Panc1 (cell line): ENCODE data around the gene PSRC1.

ENCODE experiments used
- POLR2AphosphoS5 ChIP-seq: IDR thresholded peaks from 2 replicates; pipeline ENCODE4 v1.6.1; 2012; ENCODE audit warnings: mild to moderate bottlenecking, low read depth, low read length, moderate library complexity
- SIN3A ChIP-seq: IDR thresholded peaks from 2 replicates; pipeline ENCODE4 v1.6.1; 2012; ENCODE audit warnings: low read depth, mild to moderate bottlenecking, low read length, moderate library complexity, borderline replicate concordance; ENCODE audit not compliant: insufficient read depth
- TF ChIP-seq, protein P1 (sequence below): fragments of 450-650 bp; IDR thresholded peaks from 2 replicates; pipeline ENCODE4 v1.5.1; 2017; ENCODE audit warnings: mild to moderate bottlenecking
- TF ChIP-seq, protein P2 (sequence below), 2 experiments: IDR thresholded peaks; 2 replicates each; pipeline ENCODE4 v1.6.1; 2011 to 2012; ENCODE audit warnings: low read depth in 2 of 2, control low read depth in 1 of 2, low read length in 1 of 2, mild to moderate bottlenecking in 1 of 2, moderate library complexity in 1 of 2; ENCODE audit not compliant: insufficient read depth in 1 of 2

DNA sequence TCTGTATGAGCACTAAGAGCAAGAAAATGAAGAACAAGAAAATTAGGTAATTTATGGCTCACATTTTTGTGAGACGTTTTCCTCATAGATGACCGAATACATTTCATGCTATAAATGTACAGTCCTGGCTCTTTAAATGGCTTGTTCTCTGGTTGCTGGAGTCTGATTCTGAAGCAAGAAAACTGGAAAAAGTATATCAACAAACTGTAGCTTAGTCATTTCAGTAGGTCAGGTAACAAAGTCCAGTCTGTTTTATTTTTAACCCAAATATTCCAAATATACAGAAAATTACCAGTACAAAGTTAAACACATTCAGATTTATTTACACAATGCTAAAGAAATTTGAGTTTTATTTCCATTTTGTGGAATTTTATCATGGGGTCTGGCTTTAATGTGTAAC, 26.4 kb upstream of the PSRC1 start:
- TF ChIP-seq POLR2AphosphoS5 (no peak), SIN3A (no peak)
- TF ChIP-seq, protein P1, sequence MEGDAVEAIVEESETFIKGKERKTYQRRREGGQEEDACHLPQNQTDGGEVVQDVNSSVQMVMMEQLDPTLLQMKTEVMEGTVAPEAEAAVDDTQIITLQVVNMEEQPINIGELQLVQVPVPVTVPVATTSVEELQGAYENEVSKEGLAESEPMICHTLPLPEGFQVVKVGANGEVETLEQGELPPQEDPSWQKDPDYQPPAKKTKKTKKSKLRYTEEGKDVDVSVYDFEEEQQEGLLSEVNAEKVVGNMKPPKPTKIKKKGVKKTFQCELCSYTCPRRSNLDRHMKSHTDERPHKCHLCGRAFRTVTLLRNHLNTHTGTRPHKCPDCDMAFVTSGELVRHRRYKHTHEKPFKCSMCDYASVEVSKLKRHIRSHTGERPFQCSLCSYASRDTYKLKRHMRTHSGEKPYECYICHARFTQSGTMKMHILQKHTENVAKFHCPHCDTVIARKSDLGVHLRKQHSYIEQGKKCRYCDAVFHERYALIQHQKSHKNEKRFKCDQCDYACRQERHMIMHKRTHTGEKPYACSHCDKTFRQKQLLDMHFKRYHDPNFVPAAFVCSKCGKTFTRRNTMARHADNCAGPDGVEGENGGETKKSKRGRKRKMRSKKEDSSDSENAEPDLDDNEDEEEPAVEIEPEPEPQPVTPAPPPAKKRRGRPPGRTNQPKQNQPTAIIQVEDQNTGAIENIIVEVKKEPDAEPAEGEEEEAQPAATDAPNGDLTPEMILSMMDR, result no peak
- TF ChIP-seq, protein P2, sequence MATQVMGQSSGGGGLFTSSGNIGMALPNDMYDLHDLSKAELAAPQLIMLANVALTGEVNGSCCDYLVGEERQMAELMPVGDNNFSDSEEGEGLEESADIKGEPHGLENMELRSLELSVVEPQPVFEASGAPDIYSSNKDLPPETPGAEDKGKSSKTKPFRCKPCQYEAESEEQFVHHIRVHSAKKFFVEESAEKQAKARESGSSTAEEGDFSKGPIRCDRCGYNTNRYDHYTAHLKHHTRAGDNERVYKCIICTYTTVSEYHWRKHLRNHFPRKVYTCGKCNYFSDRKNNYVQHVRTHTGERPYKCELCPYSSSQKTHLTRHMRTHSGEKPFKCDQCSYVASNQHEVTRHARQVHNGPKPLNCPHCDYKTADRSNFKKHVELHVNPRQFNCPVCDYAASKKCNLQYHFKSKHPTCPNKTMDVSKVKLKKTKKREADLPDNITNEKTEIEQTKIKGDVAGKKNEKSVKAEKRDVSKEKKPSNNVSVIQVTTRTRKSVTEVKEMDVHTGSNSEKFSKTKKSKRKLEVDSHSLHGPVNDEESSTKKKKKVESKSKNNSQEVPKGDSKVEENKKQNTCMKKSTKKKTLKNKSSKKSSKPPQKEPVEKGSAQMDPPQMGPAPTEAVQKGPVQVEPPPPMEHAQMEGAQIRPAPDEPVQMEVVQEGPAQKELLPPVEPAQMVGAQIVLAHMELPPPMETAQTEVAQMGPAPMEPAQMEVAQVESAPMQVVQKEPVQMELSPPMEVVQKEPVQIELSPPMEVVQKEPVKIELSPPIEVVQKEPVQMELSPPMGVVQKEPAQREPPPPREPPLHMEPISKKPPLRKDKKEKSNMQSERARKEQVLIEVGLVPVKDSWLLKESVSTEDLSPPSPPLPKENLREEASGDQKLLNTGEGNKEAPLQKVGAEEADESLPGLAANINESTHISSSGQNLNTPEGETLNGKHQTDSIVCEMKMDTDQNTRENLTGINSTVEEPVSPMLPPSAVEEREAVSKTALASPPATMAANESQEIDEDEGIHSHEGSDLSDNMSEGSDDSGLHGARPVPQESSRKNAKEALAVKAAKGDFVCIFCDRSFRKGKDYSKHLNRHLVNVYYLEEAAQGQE (IDR thresholded peaks at IDR 0.05; ENCODE audit: insufficient read depth in 1 of 2, low read depth in 2 of 2, low read length in 1 of 2), result no peak
